ENCODE results near the gene CDC37L1. TPM values are rescaled to one million over a fixed set of nuclear protein-coding genes. Genes with fewer than 3 reads are reported as not detected.

The CDC37L1 gene
- 10 to 100 TPM; 33.8 to 44.6 (median 37.3) TPM for total RNA-seq

DNA sequence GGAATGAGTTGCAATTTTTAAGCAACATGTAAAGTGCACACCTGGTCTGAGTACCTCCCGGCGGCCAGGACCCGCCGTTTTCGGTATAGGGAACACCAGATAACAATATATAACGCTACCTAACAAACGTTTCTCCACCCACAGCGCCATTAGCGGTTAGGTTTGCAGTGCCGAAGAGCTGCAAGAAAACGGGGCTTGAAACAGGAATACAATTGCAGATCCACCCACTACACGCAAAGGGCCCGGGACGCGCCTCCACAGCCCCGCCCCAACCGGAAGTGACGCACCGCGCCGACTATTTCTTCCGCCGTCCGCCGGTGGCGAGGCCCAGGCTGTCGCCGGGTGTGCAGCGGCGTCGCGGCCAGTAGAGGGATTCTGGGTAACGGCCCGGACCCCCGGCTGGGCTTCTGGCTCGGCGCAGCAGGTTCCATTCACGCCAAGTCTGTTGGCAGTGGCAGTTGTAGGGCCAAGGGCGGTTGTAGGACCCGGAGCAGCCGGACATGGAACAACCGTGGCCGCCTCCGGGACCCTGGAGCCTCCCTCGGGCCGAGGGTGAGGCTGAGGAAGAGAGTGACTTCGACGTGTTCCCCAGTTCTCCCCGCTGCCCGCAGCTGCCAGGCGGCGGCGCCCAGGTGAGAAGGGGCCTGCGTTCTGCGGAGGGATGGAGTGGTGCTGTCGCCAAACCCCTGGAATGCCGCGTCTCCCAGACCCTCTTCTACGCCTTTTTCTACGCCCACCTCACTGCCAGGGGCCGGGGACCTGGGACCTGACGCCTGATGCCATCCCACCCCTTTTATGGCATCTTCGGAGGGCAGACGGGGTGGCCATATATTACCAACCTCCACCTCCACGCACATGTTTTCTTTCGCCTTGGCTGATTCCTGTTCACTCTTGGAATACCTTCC lies at the start of gene CDC37L1:
Gene CDC37L1 (plus strand): TSS at position 302 of the 905 bp plus-strand sequence. CDS start 199 bp downstream, at position 501.
- 0 to 1% methylated on average over 32 to 51 of the region's 66 CpGs for WGBS, 2 donors
- intact Hi-C loops (cut with DNase I), result no loop called here
- peaks cover 12 to 13% of the 10 kb centered on the region in 2 donors for H3K4me1 ChIP-seq

DNA sequence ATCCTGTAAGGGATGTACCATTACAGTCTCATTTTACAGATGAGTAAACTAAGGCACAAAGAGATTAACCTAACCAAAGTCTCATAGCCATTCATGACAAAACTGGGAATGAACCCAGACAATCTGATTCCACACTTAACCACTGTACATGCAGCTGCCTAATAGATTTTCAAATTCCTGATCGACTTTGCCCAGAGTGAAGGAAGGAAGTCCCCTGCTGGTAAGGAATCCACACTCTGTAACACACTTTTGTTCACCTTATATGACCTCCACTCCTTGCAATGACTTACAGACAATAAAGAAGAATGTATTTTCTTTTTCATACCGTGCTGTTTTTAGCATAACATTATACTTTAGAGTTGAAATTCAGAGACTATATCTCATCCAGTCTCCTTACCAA lies 48.5 kb upstream of the CDC37L1 start:
- Histone ChIP-seq H3K27me3 (no peaks in the 10 kb centered on the region), H3K36me3 (no peaks in the 10 kb centered on the region), H3K9me3 (no peaks in the 10 kb centered on the region), H3K4me3 (replicated peaks in 1 of 3) (no peak overlapping the region), H3K27ac (no peak overlapping the region), H3K4me1 (no peaks in the 10 kb centered on the region)
- intact Hi-C loops (cut with DNase I), result no loop called here
- WGBS, 2 donors, result 53 to 54% methylated on average over 2 of the region's 2 CpGs
- DNase-seq, result no peak
- TF ChIP-seq POLR2A (IDR thresholded peaks at IDR 0.05), result no peak
- TF ChIP-seq, protein P1, sequence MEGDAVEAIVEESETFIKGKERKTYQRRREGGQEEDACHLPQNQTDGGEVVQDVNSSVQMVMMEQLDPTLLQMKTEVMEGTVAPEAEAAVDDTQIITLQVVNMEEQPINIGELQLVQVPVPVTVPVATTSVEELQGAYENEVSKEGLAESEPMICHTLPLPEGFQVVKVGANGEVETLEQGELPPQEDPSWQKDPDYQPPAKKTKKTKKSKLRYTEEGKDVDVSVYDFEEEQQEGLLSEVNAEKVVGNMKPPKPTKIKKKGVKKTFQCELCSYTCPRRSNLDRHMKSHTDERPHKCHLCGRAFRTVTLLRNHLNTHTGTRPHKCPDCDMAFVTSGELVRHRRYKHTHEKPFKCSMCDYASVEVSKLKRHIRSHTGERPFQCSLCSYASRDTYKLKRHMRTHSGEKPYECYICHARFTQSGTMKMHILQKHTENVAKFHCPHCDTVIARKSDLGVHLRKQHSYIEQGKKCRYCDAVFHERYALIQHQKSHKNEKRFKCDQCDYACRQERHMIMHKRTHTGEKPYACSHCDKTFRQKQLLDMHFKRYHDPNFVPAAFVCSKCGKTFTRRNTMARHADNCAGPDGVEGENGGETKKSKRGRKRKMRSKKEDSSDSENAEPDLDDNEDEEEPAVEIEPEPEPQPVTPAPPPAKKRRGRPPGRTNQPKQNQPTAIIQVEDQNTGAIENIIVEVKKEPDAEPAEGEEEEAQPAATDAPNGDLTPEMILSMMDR (IDR thresholded peaks at IDR 0.05), result no peak

More for the DNA sequence above, at the start of gene CDC37L1:
- H3K36me3 ChIP-seq, result no peaks in the 10 kb centered on the region
- peak in 1 of 2 donors; percentile 100 for TF ChIP-seq POLR2A (IDR thresholded peaks at IDR 0.05)
- TF ChIP-seq, protein P1 (IDR thresholded peaks at IDR 0.05), result peak; percentile 59 to 82 (median 69)
- peak within 1 kb of the TSS; percentile 27 to 83 (median 63) for H3K4me3 ChIP-seq (replicated peaks in 1 of 3)
- no peaks in the 10 kb centered on the region for H3K27me3 ChIP-seq
- peak within 1 kb of the TSS; percentile 93 to 97 (median 97) for H3K27ac ChIP-seq
- DNase-seq, result peak; percentile 97
- no peaks in the 10 kb centered on the region for H3K9me3 ChIP-seq

DNA sequence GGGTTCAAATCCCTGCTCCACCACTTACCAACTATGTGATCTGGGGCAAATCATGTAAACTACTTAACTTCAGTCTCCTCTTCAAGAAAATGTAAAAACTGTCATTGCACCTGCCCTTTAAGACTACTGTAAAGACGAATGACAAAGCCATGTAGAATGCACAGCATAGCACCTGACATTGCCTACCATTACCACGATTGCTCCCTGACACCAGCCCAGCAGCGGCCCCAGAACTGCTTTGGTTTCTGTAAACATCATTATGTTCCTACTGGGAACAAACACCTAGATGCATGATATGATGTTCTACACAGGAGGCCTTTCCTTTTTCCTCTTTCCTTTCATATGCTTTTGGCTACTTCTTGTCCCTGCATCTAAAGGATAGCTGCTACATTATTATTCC lies 40.4 kb upstream of the CDC37L1 start:
- intact Hi-C loops (cut with DNase I), result no loop called here

DNA sequence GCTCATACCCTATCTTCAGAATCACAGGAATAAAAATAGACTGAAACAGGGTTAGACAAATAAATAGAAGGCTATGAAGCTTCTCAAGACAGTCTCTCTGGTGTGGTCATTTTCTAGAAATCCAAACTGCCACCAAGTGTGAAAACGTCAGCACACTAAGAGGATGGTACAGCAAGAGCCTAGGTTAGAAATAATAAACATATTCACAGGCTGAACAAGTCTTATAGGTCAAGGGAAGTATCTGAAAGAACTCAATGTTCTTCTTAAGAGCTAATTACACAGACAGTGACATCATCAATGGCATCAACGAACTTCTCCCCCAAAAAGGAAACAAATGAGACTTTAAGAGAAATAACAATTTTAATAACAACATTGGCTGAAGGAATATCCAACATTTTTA lies 39.9 kb upstream of the CDC37L1 start:
- Histone ChIP-seq H3K9me3 (no peaks in the 10 kb centered on the region), H3K27me3 (no peaks in the 10 kb centered on the region), H3K4me3 (replicated peaks in 1 of 3) (no peak overlapping the region), H3K36me3 (no peaks in the 10 kb centered on the region), H3K4me1 (peaks cover 0 to 5% of the 10 kb centered on the region in 2 donors), H3K27ac (no peak overlapping the region)
- no peak for TF ChIP-seq POLR2A (IDR thresholded peaks at IDR 0.05)
- TF ChIP-seq, protein P1 (IDR thresholded peaks at IDR 0.05), result no peak
- DNase-seq, result no peak
- intact Hi-C loops (cut with DNase I), result no loop called here
- 63 to 66% methylated on average over 2 of the region's 2 CpGs for WGBS, 2 donors

More for the DNA sequence above, 40.4 kb upstream of the CDC37L1 start:
- DNase-seq, result no peak
- no peak overlapping the region for H3K4me3 ChIP-seq (replicated peaks in 1 of 3)
- H3K27me3 ChIP-seq, result no peaks in the 10 kb centered on the region
- TF ChIP-seq, protein P1 (IDR thresholded peaks at IDR 0.05), result no peak
- no peak for TF ChIP-seq POLR2A (IDR thresholded peaks at IDR 0.05)
- H3K27ac ChIP-seq, result no peak overlapping the region
- no peaks in the 10 kb centered on the region for H3K36me3 ChIP-seq
- WGBS, 2 donors, result 93% methylated on average over 3 of the region's 3 CpGs
- H3K4me1 ChIP-seq, result peaks cover 0 to 5% of the 10 kb centered on the region in 2 donors
- no peaks in the 10 kb centered on the region for H3K9me3 ChIP-seq

GRCh38 chr9:4640027-4640426 lies 39.3 kb upstream of the CDC37L1 start:
- intact Hi-C loops (cut with DNase I), result loop anchor here (10.0 kb wide), 1 partner anchor 255 kb away; no protein-coding TSS in a partner anchor

More at GRCh38 chr9:4640027-4640426, 39.3 kb upstream of the CDC37L1 start:
- Histone ChIP-seq H3K36me3 (no peaks in the 10 kb centered on the region), H3K4me3 (replicated peaks in 1 of 3) (no peak overlapping the region), H3K27ac (no peak overlapping the region), H3K27me3 (no peaks in the 10 kb centered on the region), H3K4me1 (peaks cover 0 to 5% of the 10 kb centered on the region in 2 donors), H3K9me3 (no peaks in the 10 kb centered on the region)
- 69 to 71% methylated on average over 2 of the region's 2 CpGs for whole genome bisulfite sequencing, 2 donors
- peak; percentile 58 to 59 for DNase-seq
- TF ChIP-seq, protein P1 (IDR thresholded peaks at IDR 0.05), result peak; percentile 22 to 72 (median 58)
- no peak for TF ChIP-seq POLR2A (IDR thresholded peaks at IDR 0.05)

Measured in thyroid gland (tissue), 4 donors.